RPMI8226 (cell line): ENCODE data around the gene MAP2K7.

Experiments
- DNase-seq: peaks from one replicate; pipeline ENCODE4 v3.0.0-alpha.2; 2015

Gene MAP2K7

GRCh38 chr19:7867092-7867844 lies 36.4 kb upstream of the MAP2K7 start:
- DNase-seq: no peak

GRCh38 chr19:7868326-7868670 lies 35.4 kb upstream of the MAP2K7 start:
- DNase-seq: peak; percentile 71

GRCh38 chr19:7868671-7869452 lies 34.8 kb upstream of the MAP2K7 start:
- DNase-seq: peak; percentile 94

GRCh38 chr19:7869453-7869909 lies 34.2 kb upstream of the MAP2K7 start:
- peak; percentile 83 for DNase-seq

GRCh38 chr19:7869910-7870511 lies 33.7 kb upstream of the MAP2K7 start:
- DNase-seq: peak; percentile 87

GRCh38 chr19:7870571-7871436 lies 32.9 kb upstream of the MAP2K7 start:
- DNase-seq: peak; percentile 97

- peak; percentile 96 for DNase-seq
Observed at GRCh38 chr19:7871437-7872305, 32.0 kb upstream of the MAP2K7 start.

GRCh38 chr19:7872306-7873204 lies 31.1 kb upstream of the MAP2K7 start:
- DNase-seq: no peak

GRCh38 chr19:7873304-7874075 lies 30.2 kb upstream of the MAP2K7 start:
- DNase-seq: no peak

GRCh38 chr19:7874076-7874896 lies 29.4 kb upstream of the MAP2K7 start, which contains the start of gene PRR36:
PRR36 (minus strand) TSS chr19:7874390; CDS start chr19:7873689, 701 bp downstream.
- peak; percentile 59 for DNase-seq

GRCh38 chr19:7874897-7875273 lies 28.8 kb upstream of the MAP2K7 start:
- no peak for DNase-seq

GRCh38 chr19:7877249-7877836 lies 26.3 kb upstream of the MAP2K7 start:
- no peak for DNase-seq

GRCh38 chr19:7879111-7879807 lies 24.4 kb upstream of the MAP2K7 start:
- peak; percentile 47 for DNase-seq

- no peak for DNase-seq
Observed at GRCh38 chr19:7879836-7880235, 23.8 kb upstream of the MAP2K7 start.

- DNase-seq: no peak
Observed at GRCh38 chr19:7881910-7882309, 21.8 kb upstream of the MAP2K7 start.

- peak; percentile 1 for DNase-seq
Observed at GRCh38 chr19:7883105-7883504, 20.6 kb upstream of the MAP2K7 start.

GRCh38 chr19:7883796-7884570 lies 19.7 kb upstream of the MAP2K7 start:
- DNase-seq: peak; percentile 7
